Measurements from ENCODE around the gene NDC1.
"Not testable (repeated sequence)": the region's sequence is repeated elsewhere in the genome, so short reads cannot be mapped to it uniquely, and the experiment has no call there.

The NDC1 gene

GRCh38 chr1:53837924-53838653, at the start of gene NDC1:
TSS of gene NDC1 (minus strand) at chr1:53838296. CDS start at chr1:53838261, 35 bp downstream.
- DNase-seq = peak; percentile 83 to 88

- DNase-seq = not testable (repeated sequence)
These were observed 45.5 kb upstream of the NDC1 start for GRCh38 chr1:53883600-53883999.

GRCh38 chr1:53881853-53882252, 43.8 kb upstream of the NDC1 start:
- not testable (repeated sequence) for DNase-seq

GRCh38 chr1:53878492-53879105, 40.5 kb upstream of the NDC1 start:
- no peak for DNase-seq

- DNase-seq = not testable (repeated sequence)
These were observed 37.1 kb upstream of the NDC1 start for GRCh38 chr1:53875150-53875549.

GRCh38 chr1:53871773-53872484, 33.8 kb upstream of the NDC1 start:
- DNase-seq = no peak

GRCh38 chr1:53871221-53871620, 33.1 kb upstream of the NDC1 start:
- DNase-seq = no peak

- no peak for DNase-seq
These were observed 31.5 kb upstream of the NDC1 start for GRCh38 chr1:53869454-53870117.

GRCh38 chr1:53868565-53868964, 30.5 kb upstream of the NDC1 start:
- DNase-seq = no peak

GRCh38 chr1:53862507-53862906, 24.4 kb upstream of the NDC1 start:
- no peak for DNase-seq

GRCh38 chr1:53860967-53861411, 22.9 kb upstream of the NDC1 start:
- DNase-seq = peak; percentile 33 to 47

- no peak for DNase-seq
These were observed 13.6 kb upstream of the NDC1 start for GRCh38 chr1:53851571-53852285.

GRCh38 chr1:53850082-53850673, 12.1 kb upstream of the NDC1 start:
- DNase-seq = no peak

- DNase-seq = no peak
These were observed 9.9 kb upstream of the NDC1 start for GRCh38 chr1:53847980-53848379.

GRCh38 chr1:53842347-53842746, 4.3 kb upstream of the NDC1 start:
- DNase-seq = no peak

- DNase-seq = no peak
These were observed 518 bp upstream of the NDC1 start for GRCh38 chr1:53838654-53838974.

- DNase-seq = no peak
These were observed 511 bp downstream of the NDC1 start for GRCh38 chr1:53837646-53837923.

- DNase-seq = no peak
These were observed 2.6 kb downstream of the NDC1 start for GRCh38 chr1:53835491-53835890.

GRCh38 chr1:53834776-53835175, 3.3 kb downstream of the NDC1 start:
- DNase-seq = no peak

- no peak for DNase-seq
These were observed 4.7 kb downstream of the NDC1 start for GRCh38 chr1:53833393-53833792.

- no peak for DNase-seq
These were observed 11.7 kb downstream of the NDC1 start for GRCh38 chr1:53826367-53826766.

GRCh38 chr1:53825306-53825705, 12.8 kb downstream of the NDC1 start:
- DNase-seq = no peak

- no peak for DNase-seq
These were observed 15.2 kb downstream of the NDC1 start for GRCh38 chr1:53822931-53823330.

Data from activated CD4-positive, alpha-beta T cell treated with anti-CD3 and anti-CD28 coated beads, Interleukin-2, amount 50 U/mL, for 48 hours (primary cell).